T-helper 2 cell (primary cell): ENCODE results near the gene CNTN4.
A peak's percentile ranks its signal among the peaks of the same experiment; 100 is the strongest.

Experiments used
- DNase-seq, 5 experiments: peaks; one replicate each; pipeline versions ENCODE4 v3.0.0 to v3.0.0-alpha.2; 2012 to 2022

CNTN4 gene

GRCh38 chr3:2268779-2269178 is 170.1 kb downstream of the CNTN4 start:
- no peak for DNase-seq

- no peak for DNase-seq
Observed at GRCh38 chr3:2274526-2274925, 175.9 kb downstream of the CNTN4 start.

- DNase-seq, result no peak
Observed at GRCh38 chr3:2283818-2284217, 185.2 kb downstream of the CNTN4 start.

- DNase-seq, result no peak
Observed at GRCh38 chr3:2300938-2301337, 202.3 kb downstream of the CNTN4 start.

GRCh38 chr3:2301361-2301760 is 202.7 kb downstream of the CNTN4 start:
- DNase-seq, result no peak

- DNase-seq, result peak in 1 of 5 experiments; percentile 6
Observed at GRCh38 chr3:2303566-2303965, 204.9 kb downstream of the CNTN4 start.

GRCh38 chr3:2311022-2311421 is 212.4 kb downstream of the CNTN4 start:
- no peak for DNase-seq

GRCh38 chr3:2317521-2317920 is 218.9 kb downstream of the CNTN4 start:
- no peak for DNase-seq

GRCh38 chr3:2334921-2335320 is 236.3 kb downstream of the CNTN4 start:
- no peak for DNase-seq

GRCh38 chr3:2343031-2343682 is 244.5 kb downstream of the CNTN4 start:
- no peak for DNase-seq

- DNase-seq, result no peak
Observed at GRCh38 chr3:2352134-2352762, 253.6 kb downstream of the CNTN4 start.

- DNase-seq, result no peak
Observed at GRCh38 chr3:2354702-2355101, 256.0 kb downstream of the CNTN4 start.

GRCh38 chr3:2356298-2356950 is 257.8 kb downstream of the CNTN4 start:
- DNase-seq, result no peak

- DNase-seq, result no peak
Observed at GRCh38 chr3:2360815-2361214, 262.1 kb downstream of the CNTN4 start.

GRCh38 chr3:2362122-2362521 is 263.5 kb downstream of the CNTN4 start:
- no peak for DNase-seq

GRCh38 chr3:2363854-2364253 is 265.2 kb downstream of the CNTN4 start:
- DNase-seq, result no peak

GRCh38 chr3:2370317-2370716 is 271.7 kb downstream of the CNTN4 start:
- no peak for DNase-seq

- no peak for DNase-seq
Observed at GRCh38 chr3:2372306-2372705, 273.6 kb downstream of the CNTN4 start.

GRCh38 chr3:2375376-2375775 is 276.7 kb downstream of the CNTN4 start:
- no peak for DNase-seq

GRCh38 chr3:2377281-2377680 is 278.6 kb downstream of the CNTN4 start:
- DNase-seq, result no peak

- DNase-seq, result no peak
Observed at GRCh38 chr3:2390926-2391532, 292.4 kb downstream of the CNTN4 start.

- no peak for DNase-seq
Observed at GRCh38 chr3:2391896-2392295, 293.2 kb downstream of the CNTN4 start.

GRCh38 chr3:2392981-2393380 is 294.3 kb downstream of the CNTN4 start:
- DNase-seq, result no peak

- no peak for DNase-seq
Observed at GRCh38 chr3:2415083-2415482, 316.4 kb downstream of the CNTN4 start.
